Stomach (tissue), 4 donors: ENCODE data around the gene GPR37L1.

ENCODE experiments used
- POLR2A ChIP-seq, 4 donors: fragments of 450-650 bp; IDR thresholded peaks; one replicate each; pipeline ENCODE4 v1.6.1; 2016; ENCODE audit warnings: antibody characterized with exemption in 4 of 4, control low read depth in 2 of 4, mild to moderate bottlenecking in 1 of 4, moderate library complexity in 1 of 4
- POLR2AphosphoS5 ChIP-seq, 3 donors: sonication (generic); formaldehyde crosslinking; IDR thresholded peaks; one replicate each; pipeline ENCODE4 v1.6.1; 2016; ENCODE audit warnings: antibody characterized with exemption in 3 of 3
- TF ChIP-seq, protein P1 (sequence below), 7 experiments: fragments of 450-650 bp in 4 of 7; fragments of 200-600 bp in 3 of 7; sonication (generic) in 3 of 7; IDR thresholded peaks; one replicate each; pipeline ENCODE4 v1.5.1; 2016 to 2019; ENCODE audit warnings: antibody characterized with exemption in 7 of 7, control low read depth in 2 of 7, mild to moderate bottlenecking in 1 of 7

DNA sequence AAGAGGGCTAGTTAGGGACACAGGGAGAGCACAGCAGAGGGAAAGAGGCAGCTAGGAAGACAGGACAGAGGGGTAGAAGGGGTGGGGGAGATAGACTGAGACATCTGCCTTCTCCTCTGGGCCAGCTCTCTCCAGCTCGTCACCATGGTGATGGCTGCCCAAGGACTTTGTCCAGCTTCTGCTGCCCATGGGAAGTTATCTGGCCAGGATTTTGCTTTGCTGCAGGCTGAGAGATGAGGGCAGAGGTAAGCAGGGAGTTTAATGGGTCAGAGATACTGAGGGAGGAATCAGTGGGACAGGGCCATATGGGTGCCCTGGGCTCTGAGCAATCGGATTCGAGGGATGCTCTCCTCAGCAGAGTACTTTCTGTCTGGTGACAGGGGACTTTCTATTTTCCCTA is 34.5 kb upstream of the GPR37L1 start:
- TF ChIP-seq, protein P1, sequence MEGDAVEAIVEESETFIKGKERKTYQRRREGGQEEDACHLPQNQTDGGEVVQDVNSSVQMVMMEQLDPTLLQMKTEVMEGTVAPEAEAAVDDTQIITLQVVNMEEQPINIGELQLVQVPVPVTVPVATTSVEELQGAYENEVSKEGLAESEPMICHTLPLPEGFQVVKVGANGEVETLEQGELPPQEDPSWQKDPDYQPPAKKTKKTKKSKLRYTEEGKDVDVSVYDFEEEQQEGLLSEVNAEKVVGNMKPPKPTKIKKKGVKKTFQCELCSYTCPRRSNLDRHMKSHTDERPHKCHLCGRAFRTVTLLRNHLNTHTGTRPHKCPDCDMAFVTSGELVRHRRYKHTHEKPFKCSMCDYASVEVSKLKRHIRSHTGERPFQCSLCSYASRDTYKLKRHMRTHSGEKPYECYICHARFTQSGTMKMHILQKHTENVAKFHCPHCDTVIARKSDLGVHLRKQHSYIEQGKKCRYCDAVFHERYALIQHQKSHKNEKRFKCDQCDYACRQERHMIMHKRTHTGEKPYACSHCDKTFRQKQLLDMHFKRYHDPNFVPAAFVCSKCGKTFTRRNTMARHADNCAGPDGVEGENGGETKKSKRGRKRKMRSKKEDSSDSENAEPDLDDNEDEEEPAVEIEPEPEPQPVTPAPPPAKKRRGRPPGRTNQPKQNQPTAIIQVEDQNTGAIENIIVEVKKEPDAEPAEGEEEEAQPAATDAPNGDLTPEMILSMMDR (IDR thresholded peaks at IDR 0.05): no peak
- no peak for TF ChIP-seq POLR2AphosphoS5 (IDR thresholded peaks at IDR 0.05)
- TF ChIP-seq POLR2A (IDR thresholded peaks at IDR 0.05): no peak
